Vagina (tissue), 2 donors: ENCODE results near the gene KLHL4. TPM values are rescaled to one million over a fixed set of nuclear protein-coding genes. Genes with fewer than 3 reads are reported as not detected.

ENCODE experiments used
- DNase-seq, 2 donors: peaks; one replicate each; pipeline ENCODE4 v3.0.0-alpha.2; 2017; ENCODE audit errors: extremely low spot score in 2 of 2
- H3K27ac ChIP-seq: fragments of 200-600 bp; sonication (generic); one replicate; pipeline ENCODE4 v1.5.1; 2019
- H3K27me3 ChIP-seq: fragments of 200-600 bp; sonication (generic); one replicate; pipeline ENCODE4 v1.5.1; 2019
- H3K36me3 ChIP-seq, 2 donors: fragments of 200-600 bp; sonication (generic); one replicate each; pipeline ENCODE4 v1.5.1; 2017 to 2019
- H3K4me1 ChIP-seq: fragments of 200-600 bp; sonication (generic); one replicate; pipeline ENCODE4 v1.5.1; 2019
- H3K4me3 ChIP-seq, 2 donors: fragments of 200-600 bp; sonication (generic); 1 replicate in 1 of 2; 2 replicates in 1 of 2; pipeline ENCODE4 v1.5.1; 2016 to 2019
- H3K9me3 ChIP-seq: fragments of 200-600 bp; sonication (generic); one replicate; pipeline ENCODE4 v1.5.1; 2019
- CTCF ChIP-seq, 3 experiments: fragments of 450-650 bp in 2 of 3; fragments of 200-600 bp in 1 of 3; sonication (generic) in 1 of 3; IDR thresholded peaks; one replicate each; pipeline ENCODE4 v1.5.1; 2017 to 2019; ENCODE audit warnings: antibody characterized with exemption in 3 of 3, mild to moderate bottlenecking in 2 of 3, moderate library complexity in 2 of 3
- POLR2A ChIP-seq, 2 donors: fragments of 450-650 bp; IDR thresholded peaks; one replicate each; pipeline ENCODE4 v1.6.1; 2017; ENCODE audit warnings: antibody characterized with exemption in 2 of 2, mild to moderate bottlenecking in 2 of 2, moderate library complexity in 2 of 2
- POLR2AphosphoS5 ChIP-seq, 2 donors: sonication (generic); formaldehyde crosslinking; IDR thresholded peaks; one replicate each; pipeline ENCODE4 v1.9.0; 2017; ENCODE audit warnings: antibody characterized with exemption in 2 of 2, mild to moderate bottlenecking in 2 of 2, low read depth in 1 of 2; ENCODE audit not compliant: insufficient read depth in 1 of 2
- intact Hi-C: fragments of 100-400 bp; cut with DNase I; formaldehyde crosslinking; loops from one replicate; pipeline ENCODE4 v1.15.1; 2023
- total RNA-seq: library from RNA; depleted of rRNA; stranded (reverse); fragments of >200 nt; gene quantifications from one replicate; pipeline ENCODE4 v1.2.3, GENCODE V29; 2016

Gene KLHL4
- total RNA-seq, 1 donor from 2014 or later, result 0.25 TPM

GRCh38 chrX:87582453-87582852 is 64.9 kb downstream of the KLHL4 start:
- Histone ChIP-seq H3K27ac (no peak overlapping the region), H3K9me3 (no peaks in the 10 kb centered on the region), H3K27me3 (no peaks in the 10 kb centered on the region), H3K4me3 (no peak overlapping the region), H3K4me1 (no peaks in the 10 kb centered on the region), H3K36me3 (no peaks in the 10 kb centered on the region)
- intact Hi-C loops, result no loop called here
- TF ChIP-seq CTCF (IDR thresholded peaks at IDR 0.05) (no peak), POLR2A (IDR thresholded peaks at IDR 0.05) (no peak), POLR2AphosphoS5 (IDR thresholded peaks at IDR 0.05; ENCODE audit: insufficient read depth in 1 of 2, low read depth in 1 of 2) (no peak)
- DNase-seq, result no peak

GRCh38 chrX:87583679-87584078 is 66.1 kb downstream of the KLHL4 start:
- Histone ChIP-seq H3K9me3 (no peaks in the 10 kb centered on the region), H3K27ac (no peak overlapping the region), H3K4me3 (no peak overlapping the region), H3K27me3 (no peaks in the 10 kb centered on the region), H3K4me1 (no peaks in the 10 kb centered on the region), H3K36me3 (no peaks in the 10 kb centered on the region)
- intact Hi-C loops, result no loop called here
- no peak for DNase-seq
- TF ChIP-seq CTCF (IDR thresholded peaks at IDR 0.05) (no peak), POLR2A (IDR thresholded peaks at IDR 0.05) (no peak), POLR2AphosphoS5 (IDR thresholded peaks at IDR 0.05; ENCODE audit: insufficient read depth in 1 of 2, low read depth in 1 of 2) (no peak)

- TF ChIP-seq POLR2AphosphoS5 (IDR thresholded peaks at IDR 0.05; ENCODE audit: insufficient read depth in 1 of 2, low read depth in 1 of 2) (no peak), POLR2A (IDR thresholded peaks at IDR 0.05) (no peak), CTCF (IDR thresholded peaks at IDR 0.05) (no peak)
- intact Hi-C loops, result no loop called here
- no peak overlapping the region for H3K27ac ChIP-seq
- no peaks in the 10 kb centered on the region for H3K9me3 ChIP-seq
- H3K4me3 ChIP-seq, result no peak overlapping the region
- no peaks in the 10 kb centered on the region for H3K36me3 ChIP-seq
- H3K4me1 ChIP-seq, result no peaks in the 10 kb centered on the region
- H3K27me3 ChIP-seq, result no peaks in the 10 kb centered on the region
- DNase-seq, result no peak
Observed at GRCh38 chrX:87616371-87616770, 98.8 kb downstream of the KLHL4 start.

GRCh38 chrX:87621697-87622096 is 104.1 kb downstream of the KLHL4 start:
- Histone ChIP-seq H3K36me3 (no peaks in the 10 kb centered on the region), H3K4me3 (no peak overlapping the region), H3K9me3 (no peaks in the 10 kb centered on the region), H3K4me1 (no peaks in the 10 kb centered on the region), H3K27me3 (no peaks in the 10 kb centered on the region), H3K27ac (no peak overlapping the region)
- intact Hi-C loops, result no loop called here
- TF ChIP-seq POLR2A (IDR thresholded peaks at IDR 0.05), result no peak
- TF ChIP-seq CTCF (IDR thresholded peaks at IDR 0.05), result no peak
- DNase-seq, result no peak

GRCh38 chrX:87626996-87627395 is 109.4 kb downstream of the KLHL4 start:
- no peak overlapping the region for H3K4me3 ChIP-seq
- TF ChIP-seq CTCF (IDR thresholded peaks at IDR 0.05) (no peak), POLR2AphosphoS5 (IDR thresholded peaks at IDR 0.05; ENCODE audit: insufficient read depth in 1 of 2, low read depth in 1 of 2) (no peak)

More at GRCh38 chrX:87626996-87627395, 109.4 kb downstream of the KLHL4 start:
- H3K4me1 ChIP-seq, result no peaks in the 10 kb centered on the region
- H3K27me3 ChIP-seq, result no peaks in the 10 kb centered on the region
- intact Hi-C loops, result no loop called here
- no peaks in the 10 kb centered on the region for H3K36me3 ChIP-seq
- no peak overlapping the region for H3K27ac ChIP-seq
- H3K9me3 ChIP-seq, result no peaks in the 10 kb centered on the region
- DNase-seq, result no peak
